NAMALWA (cell line): ENCODE measurements around the gene WNT4.

Source experiments
- DNase-seq: peaks from one replicate; pipeline ENCODE4 v3.0.0-alpha.2; 2015; ENCODE audit warnings: low spot score

WNT4 gene

DNA sequence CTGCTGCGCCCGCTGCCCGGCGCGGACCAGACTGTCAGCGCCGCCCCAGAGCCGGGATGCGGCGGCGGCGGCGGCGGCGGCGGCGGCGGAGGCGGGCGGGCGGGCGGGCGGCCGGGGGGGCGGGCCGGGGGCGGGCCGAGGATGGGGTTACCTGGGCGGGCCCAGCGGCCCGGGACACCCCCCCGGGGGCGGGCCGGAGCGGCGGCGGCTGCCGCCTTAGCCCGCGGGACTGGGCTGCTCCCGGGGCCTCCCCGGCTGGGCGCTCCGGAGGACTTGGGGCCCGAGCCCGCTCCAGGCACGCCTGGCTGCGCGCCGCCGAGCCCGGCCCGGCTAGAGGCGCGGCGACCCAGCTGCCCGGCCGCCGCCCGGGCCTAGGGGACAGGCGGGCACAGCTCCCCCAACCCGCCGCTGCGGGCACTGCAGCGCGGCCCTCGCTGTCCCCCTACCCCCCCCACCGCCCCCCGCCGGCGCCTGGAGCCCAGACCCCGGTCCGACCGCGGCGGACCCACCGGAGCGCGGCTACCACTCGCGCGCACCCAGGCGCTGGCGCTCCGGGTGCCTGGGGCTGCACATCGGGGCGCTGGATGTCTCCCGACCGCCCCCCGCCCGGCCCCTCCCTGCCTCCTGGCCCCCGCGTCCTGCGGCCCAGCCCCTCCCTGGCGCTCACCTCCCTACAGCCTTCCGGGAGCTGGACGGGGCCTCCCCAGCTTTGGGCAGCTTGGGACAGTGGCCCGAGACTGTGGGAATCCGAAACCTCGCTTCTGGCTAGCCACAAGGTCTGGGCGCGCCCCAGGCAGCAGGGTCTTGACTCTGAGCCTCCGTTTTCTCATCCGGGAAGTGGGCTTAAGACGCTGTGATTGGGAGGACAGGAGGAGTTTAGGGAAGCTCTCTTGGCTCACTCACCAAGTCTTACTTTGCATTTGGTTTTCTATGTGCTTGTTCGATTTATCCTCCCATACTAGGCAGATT lies at the start of gene WNT4:
Gene WNT4 (minus strand): TSS at position 33 of the 969 bp plus-strand sequence. CDS start 175 bp downstream, outside the sequence.
- DNase-seq: no peak

DNA sequence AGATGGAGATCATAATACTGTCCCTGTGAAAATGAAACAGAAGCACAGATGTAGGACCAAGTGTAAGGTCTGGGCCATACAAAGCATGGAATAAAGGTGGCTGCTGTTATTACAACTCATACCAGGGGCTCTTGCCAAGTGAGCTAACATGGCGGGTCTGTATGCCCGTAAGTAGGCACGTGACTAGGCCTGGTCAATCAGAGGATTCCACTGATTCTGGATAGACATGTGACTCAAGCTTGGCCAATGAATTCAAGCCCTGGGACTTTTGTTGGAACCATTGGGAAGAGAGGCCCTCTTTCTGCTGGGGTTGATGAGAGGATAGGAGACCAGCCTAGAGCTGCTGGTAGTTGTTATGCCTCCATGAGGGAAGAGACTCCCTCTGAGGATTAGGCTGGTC lies 47.8 kb upstream of the WNT4 start:
- DNase-seq: no peak

DNA sequence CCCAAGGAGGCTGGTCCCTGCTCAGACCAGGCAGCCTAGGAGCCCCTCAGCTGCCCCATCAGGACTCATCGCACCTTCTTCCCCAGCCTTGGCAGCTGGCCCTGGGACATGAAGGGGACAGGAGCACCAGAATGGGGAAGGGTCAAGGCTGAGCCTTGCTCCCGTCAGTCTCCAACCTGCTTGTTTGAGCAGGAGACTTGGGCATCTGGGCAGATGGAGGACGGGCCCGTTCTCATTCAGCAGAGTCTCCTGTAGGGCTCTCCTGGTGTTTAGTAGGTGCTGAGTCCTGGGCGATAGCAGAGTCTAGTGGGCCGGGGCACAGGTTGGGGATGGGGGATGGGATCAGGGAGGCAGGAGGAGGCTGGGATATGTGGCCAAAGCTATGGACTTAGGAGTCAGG lies 47.4 kb upstream of the WNT4 start:
- no peak for DNase-seq

DNA sequence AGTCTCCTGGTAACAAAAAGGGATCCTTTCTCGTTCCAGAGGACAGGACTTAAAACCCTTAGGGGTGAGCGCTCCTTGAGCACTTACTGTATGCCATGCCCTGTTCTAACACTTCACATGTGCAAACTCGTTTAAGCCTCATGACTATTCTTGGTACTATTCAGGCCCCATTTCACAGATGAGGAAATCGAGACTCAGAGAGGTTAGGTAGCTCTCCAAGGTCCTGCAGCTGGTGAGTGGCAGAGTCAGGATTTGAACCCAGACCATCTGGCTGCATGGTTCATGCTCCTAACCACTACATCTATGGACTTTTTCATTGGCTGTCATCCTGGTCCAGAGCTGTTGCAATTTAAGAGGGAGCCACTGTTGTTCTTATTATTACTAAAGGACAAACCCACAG lies 46.7 kb upstream of the WNT4 start:
- DNase-seq: no peak

DNA sequence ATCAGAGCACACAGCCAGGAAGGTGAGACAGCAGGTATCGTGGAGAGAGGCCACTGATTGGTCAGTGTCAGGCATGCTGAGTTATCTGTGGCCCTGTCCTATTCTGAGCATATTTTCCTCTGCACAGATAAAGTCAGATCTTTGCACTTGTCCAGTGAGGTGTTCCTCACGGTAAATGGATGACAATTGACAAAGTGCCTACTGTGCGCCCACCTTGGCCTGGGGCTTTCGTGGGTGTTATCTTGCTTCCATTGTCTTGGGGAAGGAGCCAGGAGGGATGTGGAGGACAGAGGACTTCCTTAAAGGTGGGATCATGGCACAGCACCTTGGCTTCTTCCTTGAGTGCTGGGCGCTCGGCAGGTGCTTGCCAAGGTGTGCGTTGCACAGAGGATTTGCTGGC lies 46.0 kb upstream of the WNT4 start:
- no peak for DNase-seq

DNA sequence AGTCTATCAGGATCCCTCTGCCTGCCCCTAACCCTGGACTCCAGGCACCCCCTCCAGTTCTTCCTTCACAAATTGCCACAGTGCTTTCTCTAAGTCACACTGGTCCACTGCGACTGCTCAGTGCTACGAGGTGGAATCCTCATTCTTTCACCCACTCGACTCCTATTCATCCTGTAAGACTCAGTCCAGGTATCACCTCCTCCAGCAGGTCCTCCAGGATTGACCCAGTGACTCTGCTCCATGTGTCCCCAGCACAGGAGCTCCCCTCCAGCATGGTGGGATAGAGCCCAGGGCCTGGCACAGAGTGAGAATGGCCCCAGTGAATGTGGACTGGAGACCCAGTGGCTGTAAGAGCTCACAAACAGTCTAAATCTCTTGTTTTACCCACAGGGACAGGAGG lies 45.5 kb upstream of the WNT4 start:
- DNase-seq: no peak

DNA sequence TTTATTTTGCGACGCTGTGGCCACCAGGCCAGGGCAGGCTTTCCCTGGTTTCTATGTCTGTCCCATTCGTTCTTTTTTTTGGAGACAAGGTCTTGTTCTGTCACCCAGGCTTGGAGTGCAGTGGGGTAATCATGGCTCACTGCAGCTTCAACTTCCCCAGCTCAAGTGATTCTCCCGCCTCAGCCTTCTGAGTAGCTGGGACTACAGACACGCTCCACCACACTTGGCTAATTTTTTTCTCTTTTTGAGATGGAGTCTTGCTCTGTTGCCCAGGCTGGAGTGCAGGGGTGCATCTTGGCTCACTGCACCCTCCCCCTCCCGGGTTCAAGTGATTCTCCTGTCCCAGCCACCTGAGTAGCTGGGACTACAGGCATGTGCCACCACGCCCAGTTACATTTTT lies 43.4 kb upstream of the WNT4 start:
- no peak for DNase-seq

DNA sequence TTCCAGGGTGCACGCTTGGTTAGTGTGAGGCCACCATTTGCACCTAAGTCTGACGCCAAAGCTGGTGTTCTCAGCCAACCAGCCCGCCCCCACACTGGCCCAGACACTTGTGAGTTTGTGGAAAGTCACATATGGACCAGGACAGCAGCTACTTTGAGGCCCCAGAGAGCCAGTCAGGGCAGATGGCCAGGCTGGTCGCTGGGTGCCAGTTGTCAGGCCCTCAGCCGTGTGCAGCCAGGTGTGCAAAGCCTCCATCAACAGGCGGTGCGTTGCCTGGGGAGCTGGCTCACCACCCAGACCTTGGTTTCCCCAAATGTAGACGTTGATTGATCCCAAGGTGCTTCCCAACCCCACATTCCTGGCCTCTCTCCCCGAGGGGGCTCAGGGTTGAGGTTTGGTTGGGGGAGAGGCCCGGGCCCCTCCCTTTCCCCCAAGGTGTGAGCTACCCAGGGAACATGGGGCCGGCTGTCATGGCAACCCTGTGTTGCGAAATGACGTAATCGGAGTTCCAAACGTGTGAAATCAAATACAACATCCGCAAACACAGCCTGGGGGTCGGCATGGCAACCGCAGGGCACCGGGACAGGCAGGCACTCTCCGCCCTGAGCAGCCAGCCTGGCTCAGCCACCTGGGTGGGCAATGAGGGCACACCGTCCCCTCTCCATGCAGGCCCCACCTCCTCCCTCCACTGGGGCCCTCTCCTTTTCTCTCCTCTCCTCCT lies 42.2 kb upstream of the WNT4 start:
- DNase-seq: no peak

DNA sequence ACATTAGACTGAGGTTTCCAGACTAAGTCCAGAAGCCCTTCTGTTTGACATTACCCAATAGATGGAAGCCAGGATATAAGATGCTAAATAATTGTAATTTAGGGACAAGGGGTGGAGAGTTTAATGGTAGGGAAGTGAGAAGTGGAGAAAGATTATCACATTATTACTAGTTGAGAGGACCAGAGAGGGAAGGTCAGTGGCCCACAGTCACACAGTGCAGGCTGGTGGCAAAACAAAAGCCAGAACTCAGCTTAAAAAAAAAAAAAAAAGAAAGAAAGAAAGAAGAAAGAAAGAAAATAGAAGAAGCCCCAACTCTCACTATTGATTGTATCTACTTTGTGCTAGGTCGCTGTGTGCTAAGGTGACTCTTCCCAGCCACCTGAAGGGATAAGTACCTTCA lies 41.6 kb upstream of the WNT4 start:
- no peak for DNase-seq

DNA sequence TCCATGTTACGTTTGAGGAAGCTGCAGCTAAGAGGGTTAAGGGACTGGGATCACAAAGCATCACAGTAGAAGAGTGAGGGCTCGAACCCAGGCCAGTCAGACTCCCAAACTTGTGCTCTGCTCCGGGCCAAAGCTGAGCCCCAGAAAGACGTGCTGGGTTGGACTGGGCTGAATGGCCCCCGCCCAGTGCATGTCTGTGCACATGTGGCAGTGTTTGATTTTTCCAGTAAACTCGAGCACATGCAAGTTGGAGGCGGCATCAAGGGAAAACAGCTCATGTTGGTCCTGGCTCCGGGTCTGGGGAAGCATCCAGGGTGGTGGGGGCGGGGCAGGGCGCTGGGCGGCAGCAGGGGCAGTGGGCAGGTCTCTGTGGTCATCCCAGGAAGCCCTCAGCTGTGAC lies 39.8 kb upstream of the WNT4 start:
- DNase-seq: no peak

DNA sequence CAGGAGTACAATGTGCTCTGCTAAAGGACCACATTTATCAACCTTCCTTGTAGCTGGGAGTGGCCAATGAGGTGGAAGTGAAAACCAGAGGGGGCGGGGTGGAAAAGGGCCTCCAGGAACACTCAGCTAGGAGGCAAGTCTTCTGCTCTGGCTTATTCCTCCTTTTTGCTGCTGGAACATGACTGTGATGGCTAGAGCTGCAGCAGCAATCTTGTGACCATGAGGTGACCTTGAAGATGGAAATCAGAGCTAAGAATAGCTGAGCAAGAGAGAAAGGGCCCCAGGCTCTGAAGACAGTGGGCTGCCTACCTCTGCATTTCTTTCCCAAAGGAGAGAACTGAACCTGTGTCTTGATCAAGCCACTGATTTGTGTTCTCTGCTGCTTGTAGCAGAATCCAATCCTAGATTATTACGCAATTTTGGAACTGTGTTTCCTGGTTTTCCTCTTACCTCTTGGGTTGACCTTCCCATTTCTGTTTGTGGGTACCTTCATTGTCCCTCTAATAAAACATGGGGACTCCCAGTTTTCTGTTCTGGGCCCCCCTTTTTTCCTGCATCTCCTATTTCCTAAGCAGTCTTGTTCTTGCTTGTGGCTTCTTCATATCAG lies 36.4 kb upstream of the WNT4 start:
- no peak for DNase-seq

DNA sequence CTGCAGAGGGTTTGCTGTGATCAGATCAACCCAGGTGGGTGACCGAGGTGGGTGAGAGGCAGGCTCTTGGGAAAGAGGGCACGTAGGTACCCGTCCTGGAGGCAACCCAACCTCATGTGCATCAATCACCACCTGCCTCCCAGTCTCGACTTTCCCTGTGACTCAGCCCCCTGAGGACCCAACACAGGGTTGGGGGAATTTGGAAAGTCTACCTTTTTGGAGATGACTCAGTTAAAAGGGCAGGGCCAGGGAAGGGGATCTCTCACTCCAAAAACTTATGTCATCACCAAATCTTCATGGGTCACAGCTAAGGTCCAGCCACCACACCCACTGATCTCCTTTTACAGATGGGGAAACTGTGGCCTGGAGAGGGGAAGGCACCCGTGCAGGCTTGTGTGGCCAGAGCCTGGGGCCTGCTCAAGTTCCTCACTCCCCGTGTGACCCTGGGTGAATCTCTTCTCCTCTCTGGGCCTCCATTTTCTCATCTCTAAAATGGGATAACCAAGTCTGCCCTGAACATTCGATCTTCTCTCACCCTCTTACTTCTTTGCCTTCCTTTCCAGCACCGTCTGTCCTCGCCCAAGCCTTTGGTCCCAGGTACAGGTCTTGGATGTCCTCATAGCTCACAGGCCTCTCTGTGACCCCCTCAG lies 34.6 kb upstream of the WNT4 start:
- DNase-seq: no peak

DNA sequence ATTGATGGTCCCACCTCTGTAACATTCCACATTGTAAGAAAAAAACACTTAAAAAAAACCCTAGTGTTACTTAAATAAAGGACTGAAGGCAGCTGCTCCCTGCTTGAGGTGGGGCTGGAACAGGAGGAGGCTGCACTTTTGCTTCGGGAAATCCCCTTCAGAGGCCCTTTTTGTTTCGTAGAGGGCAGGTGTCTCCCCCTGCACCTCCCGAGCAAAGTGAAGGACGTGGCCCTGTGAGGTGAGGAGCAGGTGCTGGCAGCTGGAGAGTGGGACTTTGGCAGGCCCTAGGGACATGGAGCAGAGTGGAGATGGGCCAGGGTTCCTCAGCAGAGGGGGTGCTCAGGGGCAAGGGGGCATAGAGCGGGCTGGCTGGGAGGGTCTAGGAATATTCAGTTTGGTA lies 33.4 kb upstream of the WNT4 start:
- DNase-seq: peak; percentile 22

DNA sequence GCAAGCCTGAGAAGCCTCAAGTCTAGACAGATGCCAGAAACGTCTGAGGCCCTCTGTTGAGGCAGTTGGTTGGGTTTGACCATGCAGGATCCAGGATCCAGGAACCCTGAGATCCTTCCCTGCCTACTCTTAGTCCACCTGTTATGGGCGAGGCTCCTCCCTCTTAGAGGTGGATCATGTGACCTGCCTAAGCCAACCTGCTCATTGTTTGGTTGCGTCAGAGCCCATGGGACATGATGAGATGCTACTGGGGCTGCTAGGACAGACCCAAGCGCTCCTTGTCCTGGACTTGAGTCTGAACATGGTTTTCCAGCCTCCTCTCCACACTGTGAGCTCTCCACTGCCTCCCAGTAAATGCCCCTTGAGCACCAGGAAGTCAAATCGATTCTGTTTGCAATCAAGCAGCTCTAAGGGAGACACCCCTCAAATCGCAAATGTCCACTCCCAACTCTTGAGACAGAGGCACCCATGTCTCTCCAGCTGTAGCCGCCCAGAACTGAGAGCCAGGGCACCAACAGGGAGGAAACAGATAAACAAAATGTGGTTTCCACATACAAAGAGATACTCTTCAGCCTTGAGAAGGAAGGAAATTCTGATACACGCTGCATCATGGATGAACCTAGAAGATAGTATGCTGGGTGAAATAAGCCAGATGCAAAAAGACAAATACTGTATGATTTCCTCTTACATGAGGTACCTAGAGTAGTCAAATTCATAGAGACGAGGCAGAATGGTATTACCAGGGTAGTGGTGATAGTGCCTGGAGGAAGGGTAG lies 31.7 kb upstream of the WNT4 start:
- DNase-seq: no peak

DNA sequence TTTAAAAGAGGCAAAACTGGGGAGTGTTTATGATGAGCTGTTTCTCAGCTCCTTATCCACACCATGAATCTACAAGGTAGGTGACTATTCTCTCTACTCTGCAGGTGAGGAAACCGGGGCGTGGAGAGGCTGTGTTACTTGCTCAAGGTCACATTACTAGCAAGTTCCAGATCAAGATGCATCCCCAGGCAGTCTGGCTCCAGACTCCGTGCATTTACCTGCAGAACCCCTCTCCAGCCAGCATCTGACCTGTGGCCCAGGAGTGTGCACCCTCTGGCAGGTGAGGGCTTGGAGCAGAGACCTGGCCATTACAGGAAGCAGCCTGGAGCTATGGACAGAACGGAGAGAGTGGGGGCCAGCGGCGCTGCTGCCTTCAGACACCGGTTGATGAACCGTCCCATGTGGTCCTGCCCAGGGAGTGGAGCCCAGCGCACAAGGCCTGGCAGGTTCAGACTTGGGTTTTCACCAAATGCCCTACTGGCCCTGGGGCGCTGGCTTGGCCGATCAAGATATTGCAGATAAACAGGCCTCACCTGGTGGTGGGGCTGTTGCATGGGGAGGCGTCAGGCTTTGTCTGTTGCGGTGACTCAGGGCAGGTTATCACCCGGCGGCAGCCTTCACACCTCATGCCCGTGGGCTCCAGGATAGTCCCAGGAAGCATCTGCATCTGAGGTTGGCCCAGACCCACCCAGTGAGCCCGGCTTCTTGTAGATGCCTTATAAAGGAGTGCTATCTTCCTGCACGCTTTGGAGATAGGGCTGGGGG lies 29.2 kb upstream of the WNT4 start:
- DNase-seq: no peak

DNA sequence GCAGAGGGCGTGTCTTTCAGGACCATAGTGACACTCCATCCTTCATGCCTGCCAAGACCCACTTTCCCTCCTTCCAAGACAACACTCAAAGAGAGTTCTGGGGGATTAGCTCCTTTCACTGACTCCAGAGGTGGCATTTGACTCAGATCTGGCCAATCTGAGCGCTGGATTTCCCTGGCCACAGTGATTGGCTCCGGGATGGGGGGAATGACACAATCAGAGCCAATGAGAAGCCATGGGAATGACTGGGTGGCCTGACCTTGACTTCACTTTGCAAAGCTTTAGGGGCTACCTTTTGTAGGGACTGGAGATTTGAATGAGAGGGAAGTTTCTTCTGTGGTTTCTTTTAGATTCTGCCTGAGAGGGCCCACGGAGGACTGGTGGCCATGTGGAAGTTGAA lies 26.9 kb upstream of the WNT4 start:
- DNase-seq: no peak

DNA sequence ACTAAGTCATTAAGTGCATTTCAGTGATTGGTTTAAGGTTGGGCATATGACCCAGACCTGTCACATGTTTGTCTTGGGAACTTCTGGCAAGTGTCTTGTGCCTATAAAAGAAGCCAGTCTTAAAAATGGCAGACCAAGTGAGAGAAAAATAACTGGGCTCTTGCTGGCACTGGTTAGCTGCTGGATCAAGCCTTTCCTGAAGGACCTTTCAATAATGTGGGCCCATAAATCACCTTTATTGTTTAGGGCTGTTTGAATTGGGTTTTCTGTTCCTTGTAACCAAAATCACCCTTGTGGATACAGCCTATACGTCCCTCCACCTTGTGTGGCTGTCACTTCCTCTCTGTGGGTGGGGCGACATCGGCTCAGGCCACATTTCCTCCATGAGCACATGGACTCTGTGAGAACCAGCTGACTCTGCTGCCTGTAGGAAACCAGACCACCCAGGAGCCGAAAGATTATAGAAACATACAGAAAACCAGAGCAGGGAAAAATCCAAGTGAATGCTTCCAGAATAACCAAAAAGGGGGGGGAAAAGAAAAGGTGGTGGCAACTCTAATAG lies 25.6 kb upstream of the WNT4 start:
- DNase-seq: no peak

DNA sequence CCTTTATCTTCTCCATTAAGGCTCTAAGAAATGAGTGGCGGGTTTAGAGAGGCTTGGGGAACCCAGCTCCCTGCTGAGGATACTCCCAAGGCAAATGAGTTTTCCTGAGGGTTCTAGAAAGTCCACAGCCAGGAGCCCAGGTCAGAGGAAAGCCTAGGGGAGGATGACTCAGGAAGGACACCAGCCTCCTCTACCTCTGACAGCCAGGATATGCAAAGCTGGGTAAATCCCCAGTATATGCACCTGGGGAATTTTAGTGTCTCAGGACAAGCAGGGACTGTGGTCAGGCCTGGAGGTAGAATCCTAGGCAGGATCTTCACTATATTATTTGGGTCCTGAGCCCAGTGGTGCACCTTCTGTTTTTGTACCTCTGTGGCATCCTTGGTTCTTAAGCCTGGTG lies 23.5 kb upstream of the WNT4 start:
- no peak for DNase-seq

DNA sequence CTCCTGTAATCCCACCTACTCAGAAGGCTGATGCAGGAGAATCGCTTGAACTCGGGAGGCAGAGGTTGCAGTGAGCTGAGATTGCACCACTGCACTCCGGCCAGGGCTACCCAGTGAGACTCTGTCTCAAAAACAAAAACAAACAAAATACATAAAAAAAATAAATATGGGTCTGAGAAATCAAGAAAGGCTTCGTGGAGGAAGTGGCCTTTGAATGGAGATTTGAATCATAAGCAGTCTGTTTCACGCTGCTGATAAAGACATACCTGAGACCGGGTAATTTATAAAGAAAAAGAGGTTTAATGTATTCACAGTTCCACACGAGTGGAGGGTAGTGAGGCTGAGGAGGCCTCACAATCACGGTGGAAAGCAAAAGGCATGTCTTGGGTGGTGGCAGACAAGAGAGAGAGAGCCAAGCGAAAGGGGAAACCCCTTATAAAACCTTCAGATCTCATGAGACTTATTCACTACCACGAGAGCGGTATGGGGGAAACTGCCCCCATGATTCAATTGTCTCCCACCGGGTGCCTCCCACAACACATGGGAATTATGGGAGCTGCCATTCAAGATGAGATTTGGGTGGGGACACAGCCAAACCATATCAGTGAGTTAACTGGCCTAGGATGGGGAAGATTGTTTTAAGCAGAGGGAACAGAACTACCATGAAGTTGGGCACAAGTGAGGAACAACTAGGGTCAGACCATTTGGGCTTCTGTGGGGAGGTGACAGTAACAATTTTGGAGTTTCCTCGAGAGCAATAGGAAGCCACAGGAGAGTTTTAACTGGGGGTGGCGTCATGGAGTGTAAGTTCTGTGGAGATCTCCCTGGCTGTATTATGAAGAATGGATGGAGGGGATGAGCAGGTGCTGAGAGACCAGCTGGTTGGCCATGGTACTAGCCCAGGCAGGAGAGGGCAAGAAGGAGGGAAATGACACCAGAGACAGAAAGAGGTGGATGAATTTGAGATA lies 22.2 kb upstream of the WNT4 start:
- DNase-seq: no peak
